Measurements from ENCODE around the gene STAT5B. TPM values are rescaled to one million over a fixed set of nuclear protein-coding genes. Genes with fewer than 3 reads are reported as not detected.

Gene STAT5B
- total and polyA plus RNA-seq, 9 of the 15 experiments (the other 6 are each of a cell fraction or from before 2014, with no cell fraction given): 20.8 to 176 (median 92.4) TPM

GRCh38 chr17:42276609-42277341 lies 584 bp upstream of the STAT5B start (continued):
- TF ChIP-seq MGA (IDR thresholded peaks at IDR 0.05) (peak; percentile 59), ZNF445 (CRISPR knock-in tag; IDR thresholded peaks at IDR 0.05; ENCODE audit: low read depth) (0 out of 2 replicates have a peak, but pooled peaks have one; percentile 41), NR1H2 (CRISPR knock-in tag; IDR thresholded peaks at IDR 0.05) (no peak), BRD4 (IDR thresholded peaks at IDR 0.05) (peak; percentile 68; the same call in 1 of the 2 replicates), HNRNPL (IDR thresholded peaks at IDR 0.05; ENCODE audit: low read depth, low read length) (0 out of 2 replicates have a peak, but pooled peaks have one; percentile 33), PRPF4 (IDR thresholded peaks at IDR 0.05; ENCODE audit: insufficient read depth, low read depth, low read length, poor library complexity, severe bottlenecking) (no peak), JUN (IDR thresholded peaks at IDR 0.05; ENCODE audit: borderline replicate concordance, low read depth, low read length) (peak; percentile 89), JUN (CRISPR knock-in tag; IDR thresholded peaks at IDR 0.05; ENCODE audit: borderline replicate concordance) (no peak), RNF2 (IDR thresholded peaks at IDR 0.05) (peak; percentile 74), ZBTB12 (CRISPR knock-in tag; IDR thresholded peaks at IDR 0.05) (0 out of 2 replicates have a peak, but pooled peaks have one; percentile 10), ATF7 (IDR thresholded peaks at IDR 0.05) (no peak), ZNF639 (CRISPR knock-in tag; conservative IDR thresholded peaks at IDR 0.05 in 1 of 2, IDR thresholded peaks at IDR 0.05 in 1 of 2) (peak in 1 of 2 experiments; percentile 49; a peak in 1 of 4 replicates)

Data from K562 (cell line).